PC-9 (cell line): ENCODE measurements around the gene PPP1R15A. TPM values are rescaled to one million over a fixed set of nuclear protein-coding genes. Genes with fewer than 3 reads are reported as not detected.

ENCODE experiments used
- BruUV-seq: library from RNA; stranded (reverse); fragments of 400-500 nt; replicated peaks from 2 replicates; lab custom pipeline; 2021; lab: Mats Ljungman, UMichigan
- CTCF ChIA-PET: fragments of 300-600 bp; sonication (Branson Sonifier 250); formaldehyde crosslinking; loops from one replicate; lab custom pipeline; 2022; ENCODE audit warnings: antibody characterized with exemption; lab: Charles Lee
- POLR2A ChIA-PET: fragments of 300-600 bp; sonication (Branson Sonifier 250); formaldehyde crosslinking; loops from one replicate; lab custom pipeline; 2022; ENCODE audit warnings: antibody characterized with exemption; ENCODE audit not compliant: unreplicated experiment; lab: Charles Lee
- DNase-seq, 2 experiments: peaks; one replicate each; pipeline versions ENCODE4 v3.0.0 to v3.0.0-alpha.2; 2015 to 2022; ENCODE audit warnings: mixed read lengths in 1 of 2
- H2AFZ ChIP-seq: fragments of 200-600 bp; sonication (generic); 2 replicates; pipeline ENCODE4 v1.8.1; 2017; ENCODE audit warnings: antibody characterized with exemption
- H3F3A ChIP-seq: fragments of 200-600 bp; sonication (generic); 2 replicates; pipeline ENCODE4 v1.8.1; 2017; ENCODE audit warnings: antibody characterized with exemption, mild to moderate bottlenecking, low read depth; ENCODE audit not compliant: insufficient read depth
- H3K27ac ChIP-seq: fragments of 200-600 bp; sonication (generic); 2 replicates; pipeline ENCODE4 v1.6.1; 2016; ENCODE audit warnings: mixed run types
- H3K27me3 ChIP-seq: fragments of 200-600 bp; sonication (generic); 2 replicates; pipeline ENCODE4 v1.6.1; 2016; ENCODE audit warnings: low read depth, mixed run types; ENCODE audit not compliant: insufficient read depth
- H3K36me3 ChIP-seq: fragments of 200-600 bp; sonication (generic); 2 replicates; pipeline ENCODE4 v1.6.1; 2016; ENCODE audit warnings: low read depth, mixed run types
- H3K4me1 ChIP-seq: fragments of 200-600 bp; sonication (generic); replicated peaks from 2 replicates; pipeline ENCODE4 v1.6.1; 2016; ENCODE audit warnings: mixed run types; ENCODE audit not compliant: insufficient read depth
- H3K4me2 ChIP-seq: fragments of 200-600 bp; sonication (generic); 2 replicates; pipeline ENCODE4 v1.6.1; 2017; ENCODE audit warnings: mixed run types
- H3K4me3 ChIP-seq: fragments of 200-600 bp; sonication (generic); 2 replicates; pipeline ENCODE4 v1.6.1; 2016; ENCODE audit warnings: mixed run types
- H3K79me2 ChIP-seq: fragments of 200-600 bp; sonication (generic); 2 replicates; pipeline ENCODE4 v1.6.1; 2017; ENCODE audit warnings: low read depth, mixed run types
- H3K9me2 ChIP-seq: fragments of 200-600 bp; sonication (generic); 2 replicates; pipeline ENCODE4 v1.8.1; 2017; ENCODE audit warnings: mild to moderate bottlenecking; ENCODE audit not compliant: insufficient read depth
- H3K9me3 ChIP-seq: fragments of 200-600 bp; sonication (generic); 2 replicates; pipeline ENCODE4 v1.8.1; 2016; ENCODE audit warnings: low read depth; ENCODE audit not compliant: insufficient read depth
- H4K20me1 ChIP-seq: fragments of 200-600 bp; sonication (generic); 2 replicates; pipeline ENCODE4 v1.8.1; 2017; ENCODE audit not compliant: insufficient read depth
- EZH2 ChIP-seq: fragments of 200-600 bp; sonication (generic); IDR thresholded peaks from 2 replicates; pipeline ENCODE4 v1.8.0; 2017; ENCODE audit warnings: antibody characterized with exemption, low read depth
- intact Hi-C: fragments of 100-400 bp; cut with micrococcal nuclease; formaldehyde crosslinking; loops from one replicate; pipeline ENCODE4 v1.10.0; 2022; ENCODE audit not compliant: unreplicated experiment
- total RNA-seq: library from RNA; stranded (reverse); gene quantifications from 2 replicates; pipeline ENCODE4 v1.2.3, GENCODE V29; 2021
- TF ChIP-seq, protein P1 (sequence below): fragments of 200-600 bp; sonication (generic); conservative IDR thresholded peaks from 2 replicates; pipeline ENCODE4 v1.6.1; 2017; ENCODE audit warnings: mixed run types, antibody characterized with exemption, mild to moderate bottlenecking, moderate library complexity

PPP1R15A gene
- total RNA-seq, 1 experiment from 2014 or later, result 49.5 TPM

- H3K36me3 ChIP-seq, result peaks cover 14% of the 10 kb centered on the region; the same call in 1 of the 2 replicates
- no peaks in the 10 kb centered on the region for H4K20me1 ChIP-seq
- no peak overlapping the region for H3K4me3 ChIP-seq
- H2AFZ ChIP-seq, result no peak overlapping the region
- H3K9me2 ChIP-seq, result no peaks in the 10 kb centered on the region
- no peak for DNase-seq
- BruUV-seq, result no TSS peak
- H3K4me2 ChIP-seq, result no peak overlapping the region
- TF ChIP-seq, protein P1, sequence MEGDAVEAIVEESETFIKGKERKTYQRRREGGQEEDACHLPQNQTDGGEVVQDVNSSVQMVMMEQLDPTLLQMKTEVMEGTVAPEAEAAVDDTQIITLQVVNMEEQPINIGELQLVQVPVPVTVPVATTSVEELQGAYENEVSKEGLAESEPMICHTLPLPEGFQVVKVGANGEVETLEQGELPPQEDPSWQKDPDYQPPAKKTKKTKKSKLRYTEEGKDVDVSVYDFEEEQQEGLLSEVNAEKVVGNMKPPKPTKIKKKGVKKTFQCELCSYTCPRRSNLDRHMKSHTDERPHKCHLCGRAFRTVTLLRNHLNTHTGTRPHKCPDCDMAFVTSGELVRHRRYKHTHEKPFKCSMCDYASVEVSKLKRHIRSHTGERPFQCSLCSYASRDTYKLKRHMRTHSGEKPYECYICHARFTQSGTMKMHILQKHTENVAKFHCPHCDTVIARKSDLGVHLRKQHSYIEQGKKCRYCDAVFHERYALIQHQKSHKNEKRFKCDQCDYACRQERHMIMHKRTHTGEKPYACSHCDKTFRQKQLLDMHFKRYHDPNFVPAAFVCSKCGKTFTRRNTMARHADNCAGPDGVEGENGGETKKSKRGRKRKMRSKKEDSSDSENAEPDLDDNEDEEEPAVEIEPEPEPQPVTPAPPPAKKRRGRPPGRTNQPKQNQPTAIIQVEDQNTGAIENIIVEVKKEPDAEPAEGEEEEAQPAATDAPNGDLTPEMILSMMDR, result no peak
- TF ChIP-seq EZH2, result no peak
- ChIA-PET POLR2A (no interaction called here), CTCF (no interaction called here)
- H3K79me2 ChIP-seq, result no peaks in the 10 kb centered on the region
- no peaks in the 10 kb centered on the region; the same call in 1 of the 2 replicates for H3F3A ChIP-seq
- H3K27ac ChIP-seq, result no peak overlapping the region
- intact Hi-C loops, result no loop called here
- H3K27me3 ChIP-seq, result no peaks in the 10 kb centered on the region
- H3K9me3 ChIP-seq, result no peaks in the 10 kb centered on the region
- H3K4me1 ChIP-seq, result no peaks in the 10 kb centered on the region
Observed at GRCh38 chr19:48910803-48911202, 38.6 kb downstream of the PPP1R15A start.

DNA sequence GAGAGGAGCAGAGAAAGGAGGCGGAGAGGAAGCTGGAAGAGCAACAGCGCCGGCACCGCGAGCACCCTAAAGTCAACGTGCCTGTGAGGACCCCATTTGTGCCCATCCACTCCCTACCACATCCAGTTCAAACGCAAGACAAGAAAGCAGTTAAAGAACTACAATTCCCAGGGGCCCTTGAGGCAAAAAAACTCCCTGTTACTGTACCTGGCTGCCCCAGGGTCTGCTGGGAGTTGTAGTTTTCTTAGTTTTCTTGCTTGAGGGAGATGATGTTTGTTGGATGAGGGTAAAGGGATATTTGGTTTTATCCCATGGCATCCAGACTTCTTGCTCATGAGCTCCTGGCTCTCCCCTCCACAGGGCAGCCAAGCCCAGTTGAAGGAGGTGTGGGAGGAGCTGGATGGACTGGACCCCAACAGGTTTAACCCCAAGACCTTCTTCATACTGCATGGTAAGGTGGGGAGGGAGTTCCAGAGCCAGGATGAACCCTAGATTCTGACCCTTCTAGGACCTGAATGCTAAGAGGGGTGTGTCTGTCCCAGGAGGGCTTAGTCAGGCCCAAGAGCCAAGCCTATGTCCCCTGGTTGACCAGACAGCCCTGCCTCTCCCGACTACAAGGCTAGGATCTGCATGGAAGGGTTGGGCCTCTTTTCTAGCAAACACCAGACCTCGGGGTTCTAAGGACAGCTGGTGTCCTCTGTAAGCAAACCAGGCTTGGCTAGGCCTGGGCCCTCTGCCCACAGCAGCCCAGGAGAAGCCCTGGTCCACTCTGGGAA lies 41.1 kb downstream of the PPP1R15A start:
- Histone ChIP-seq H3F3A (no peaks in the 10 kb centered on the region; the same call in 1 of the 2 replicates), H3K27ac (no peak overlapping the region), H3K9me2 (no peaks in the 10 kb centered on the region), H3K27me3 (no peaks in the 10 kb centered on the region), H3K4me3 (no peak overlapping the region), H3K36me3 (peaks cover 18% of the 10 kb centered on the region; the same call in 1 of the 2 replicates), H3K79me2 (no peaks in the 10 kb centered on the region), H2AFZ (no peak overlapping the region), H3K9me3 (no peaks in the 10 kb centered on the region), H4K20me1 (no peaks in the 10 kb centered on the region), H3K4me2 (no peak overlapping the region), H3K4me1 (no peaks in the 10 kb centered on the region)
- no peak for TF ChIP-seq EZH2
- TF ChIP-seq, protein P1, result no peak
- ChIA-PET POLR2A (no interaction called here), CTCF (no interaction called here)
- DNase-seq, result no peak
- intact Hi-C loops, result no loop called here
- no TSS peak for BruUV-seq

DNA sequence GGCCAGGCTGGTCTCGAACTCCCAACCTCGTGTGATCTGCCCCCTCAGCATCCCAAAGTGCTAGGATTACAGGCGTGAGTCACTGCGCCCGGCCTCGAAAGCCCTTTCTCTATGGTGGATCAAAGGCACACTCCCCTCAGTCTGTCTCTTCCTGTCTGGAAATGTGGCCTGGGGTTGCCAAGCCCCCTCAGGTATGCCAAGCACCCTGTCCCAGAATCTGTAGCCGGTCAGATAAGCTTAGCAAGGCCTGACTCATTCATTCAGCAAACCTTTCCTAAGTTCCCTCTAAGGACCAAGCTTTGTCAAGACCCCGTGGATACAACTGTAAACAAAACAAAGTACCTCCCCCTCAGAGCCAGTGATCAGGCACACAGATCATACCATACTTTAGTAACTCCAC lies 42.0 kb downstream of the PPP1R15A start:
- DNase-seq, result no peak
- intact Hi-C loops, result no loop called here
- ChIA-PET CTCF (no interaction called here), POLR2A (no interaction called here)
- Histone ChIP-seq H2AFZ (no peak overlapping the region), H3K9me2 (no peaks in the 10 kb centered on the region), H3K4me1 (no peaks in the 10 kb centered on the region), H3K27me3 (no peaks in the 10 kb centered on the region), H3K36me3 (peaks cover 18% of the 10 kb centered on the region; the same call in 1 of the 2 replicates), H3F3A (no peaks in the 10 kb centered on the region; the same call in 1 of the 2 replicates), H3K4me2 (no peak overlapping the region), H4K20me1 (no peaks in the 10 kb centered on the region), H3K4me3 (no peak overlapping the region), H3K79me2 (no peaks in the 10 kb centered on the region), H3K27ac (no peak overlapping the region), H3K9me3 (no peaks in the 10 kb centered on the region)
- TF ChIP-seq, protein P1, result no peak
- TF ChIP-seq EZH2, result no peak
- no TSS peak for BruUV-seq
